ENCODE results near the gene VPS26C.

GRCh38 chr21:37220981-37221664 lies 46.0 kb downstream of the VPS26C start:
- TF ChIP-seq POLR2A (IDR thresholded peaks at IDR 0.05) (peak; percentile 48), CTCF (IDR thresholded peaks at IDR 0.05) (peak in 2 of 4 donors; percentile 19 to 36)

Measured in right lobe of liver (tissue), 4 donors.